COR-L47 (cell line): Measurements from ENCODE around the gene HRH3.
A peak's percentile ranks its signal among the peaks of the same experiment; 100 is the strongest.

Source experiments
- DNase-seq: peaks from one replicate; lab custom pipeline; 2025; lab: John Stamatoyannopoulos, UW

HRH3 gene

DNA sequence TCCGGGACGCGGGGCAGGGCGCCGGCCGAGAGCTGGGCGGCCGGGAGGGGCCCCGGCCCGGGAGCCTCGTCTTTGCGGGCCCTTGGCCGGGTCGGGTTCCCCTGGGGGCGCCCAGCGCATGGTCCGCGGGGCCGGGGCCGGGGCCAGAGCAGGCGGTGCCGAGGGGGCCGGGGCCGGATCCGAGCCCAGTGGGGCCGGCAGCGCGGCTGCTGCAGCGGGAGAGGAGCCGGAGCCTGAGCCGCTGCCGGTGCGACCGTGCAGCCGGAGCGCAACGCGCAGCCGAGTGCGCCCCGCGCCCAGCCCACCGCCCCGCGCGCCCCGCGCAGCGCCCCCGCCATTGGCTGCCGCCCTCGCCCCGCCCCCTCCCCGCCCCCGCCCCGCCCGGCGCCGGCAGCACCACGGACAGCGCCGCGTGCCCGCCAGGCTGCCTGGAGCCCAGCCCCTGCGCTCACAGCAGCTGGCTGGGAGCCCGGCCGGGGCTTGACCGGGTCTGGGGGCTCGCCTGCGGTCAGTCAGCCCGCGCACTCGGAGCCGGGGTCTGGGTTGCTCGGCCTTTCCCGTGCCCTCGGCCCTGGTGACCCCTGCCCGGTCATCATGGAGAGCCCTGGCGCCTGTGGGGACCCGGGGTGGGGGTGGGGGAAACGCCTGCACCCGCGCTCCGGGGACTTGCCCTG, at the start of gene HRH3:
Gene HRH3 (minus strand): TSS at position 287 of the 674 bp plus-strand sequence. CDS start 308 bp downstream, outside the sequence.
- DNase-seq = peak; percentile 54

GRCh38 chr20:62269871-62270270, 49.8 kb upstream of the HRH3 start:
- DNase-seq = no peak

DNA sequence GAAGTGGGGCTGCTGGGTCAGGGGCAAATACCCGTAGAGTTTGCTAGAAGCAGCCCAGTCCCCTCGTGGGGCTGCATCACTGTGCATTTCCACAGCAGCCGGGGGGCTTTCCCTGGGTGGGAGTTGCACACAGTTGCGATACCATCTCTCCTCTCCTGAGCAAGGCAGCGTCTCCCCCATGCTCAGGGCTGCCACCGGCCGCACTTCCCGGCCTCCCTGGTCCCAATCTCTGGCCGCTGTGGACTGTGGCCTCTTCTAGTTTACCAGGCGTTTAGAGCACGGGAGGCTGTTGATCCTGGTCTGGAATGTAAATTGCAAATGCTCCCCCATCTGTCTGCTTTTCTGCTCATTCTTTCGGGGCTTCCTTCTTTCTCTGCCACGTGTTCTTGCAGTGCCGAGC, 49.3 kb upstream of the HRH3 start:
- DNase-seq = no peak

DNA sequence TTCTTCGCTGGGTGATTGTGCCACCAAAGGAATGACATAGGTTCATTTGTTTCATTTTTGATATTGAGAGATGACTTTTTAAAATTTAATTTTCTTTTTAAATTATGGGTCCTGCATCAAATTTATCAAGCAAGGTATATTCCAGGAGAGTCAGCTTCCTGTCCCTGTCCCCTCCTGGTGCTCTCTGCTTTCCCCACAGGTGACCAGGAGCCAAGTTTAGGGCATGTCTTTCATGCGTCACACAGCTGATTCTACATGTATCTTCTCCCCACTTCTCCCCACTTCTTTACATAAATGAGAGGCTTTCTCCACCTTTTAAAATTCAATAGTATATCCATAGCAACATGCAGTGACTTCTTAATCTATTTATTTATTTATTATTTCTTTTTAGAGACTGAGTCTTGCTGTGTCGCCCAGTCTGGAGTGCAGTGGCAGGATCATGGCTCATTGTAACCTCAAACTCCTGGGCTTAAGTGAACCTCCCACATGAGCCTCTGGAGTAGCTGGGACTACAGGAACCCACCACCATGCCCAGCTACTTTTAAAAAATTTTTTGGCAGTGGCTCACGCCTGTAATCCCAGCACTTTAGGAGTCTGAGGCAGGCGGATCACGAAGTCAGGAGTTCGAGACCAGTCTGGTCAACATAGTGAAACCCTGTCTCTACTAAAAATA, 48.3 kb upstream of the HRH3 start:
- no peak for DNase-seq

- no peak for DNase-seq
These were observed 47.5 kb upstream of the HRH3 start for GRCh38 chr20:62267543-62267942.

DNA sequence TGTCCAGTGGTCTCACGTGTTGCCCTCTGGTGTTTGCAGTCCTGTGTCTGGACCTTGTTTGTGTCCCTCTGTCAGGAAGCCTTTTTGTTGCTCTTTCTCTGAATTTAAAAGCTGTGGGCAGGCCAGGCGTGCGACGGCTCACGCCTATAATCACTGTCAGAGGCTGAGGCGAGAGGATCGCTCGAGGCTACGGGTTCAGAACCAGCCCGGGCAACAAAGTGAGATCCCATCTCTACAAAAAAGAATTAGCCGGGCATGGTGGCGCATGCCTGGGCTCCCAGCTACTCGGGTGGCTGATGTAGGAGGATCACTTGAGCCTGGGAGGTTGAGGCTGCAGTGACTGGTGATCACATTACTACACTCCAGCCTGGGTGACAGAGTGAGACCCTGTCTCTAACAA, 46.8 kb upstream of the HRH3 start:
- no peak for DNase-seq

DNA sequence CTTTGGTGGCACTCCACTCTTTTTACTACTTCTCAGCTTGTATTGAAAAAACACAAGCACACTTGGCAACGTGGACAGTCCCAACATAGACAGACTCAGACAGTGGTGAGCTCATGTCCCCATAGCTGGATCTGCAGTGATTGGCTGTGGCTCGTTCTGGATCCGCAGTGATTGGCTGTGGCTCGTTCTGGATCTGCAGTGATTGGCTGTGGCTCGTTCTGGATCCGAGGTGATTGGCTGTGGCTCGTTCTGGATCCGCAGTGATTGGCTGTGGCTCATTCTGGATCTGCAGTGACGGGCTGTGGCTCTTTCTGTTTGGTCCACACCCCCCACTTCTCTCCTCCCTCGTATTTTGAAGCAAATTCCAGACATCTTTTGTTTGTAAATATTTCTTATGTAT, 46.3 kb upstream of the HRH3 start:
- DNase-seq = no peak

- no peak for DNase-seq
These were observed 45.3 kb upstream of the HRH3 start for GRCh38 chr20:62265365-62265764.

- no peak for DNase-seq
These were observed 43.3 kb upstream of the HRH3 start for GRCh38 chr20:62263396-62263795.

DNA sequence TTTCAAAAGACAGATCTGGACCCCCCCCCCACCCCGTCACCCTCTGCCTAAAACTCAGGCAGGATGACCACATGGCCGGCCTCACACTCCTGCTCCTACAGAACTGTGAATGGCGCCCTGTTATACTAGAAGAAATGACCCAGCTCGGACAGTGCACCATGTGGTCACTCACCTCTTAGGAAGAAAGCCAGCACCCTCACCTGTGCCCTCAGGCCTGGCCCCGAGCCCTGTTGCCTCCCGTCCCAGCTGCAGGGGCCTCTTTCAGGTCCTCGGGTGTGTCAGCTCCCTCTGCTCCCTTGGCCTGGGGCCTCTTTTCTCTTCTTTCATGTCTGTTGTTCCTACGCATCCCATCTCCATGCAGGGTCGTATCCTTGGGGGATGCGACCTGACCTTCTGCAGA, 42.0 kb upstream of the HRH3 start:
- DNase-seq = no peak

DNA sequence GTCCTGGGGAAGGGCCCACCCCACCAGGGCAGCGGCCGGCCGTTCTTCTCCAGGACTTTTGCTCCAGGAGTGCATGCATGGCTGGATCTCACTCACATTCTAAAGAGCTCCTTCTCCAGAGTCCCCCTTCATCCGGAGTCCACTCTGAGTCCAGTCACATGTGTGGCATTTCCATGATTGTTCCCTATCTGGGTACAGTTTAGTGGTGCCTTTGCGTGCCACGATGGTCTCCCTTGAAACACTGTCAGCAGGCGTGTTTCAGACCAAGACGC, 39.2 kb upstream of the HRH3 start:
- DNase-seq = no peak

DNA sequence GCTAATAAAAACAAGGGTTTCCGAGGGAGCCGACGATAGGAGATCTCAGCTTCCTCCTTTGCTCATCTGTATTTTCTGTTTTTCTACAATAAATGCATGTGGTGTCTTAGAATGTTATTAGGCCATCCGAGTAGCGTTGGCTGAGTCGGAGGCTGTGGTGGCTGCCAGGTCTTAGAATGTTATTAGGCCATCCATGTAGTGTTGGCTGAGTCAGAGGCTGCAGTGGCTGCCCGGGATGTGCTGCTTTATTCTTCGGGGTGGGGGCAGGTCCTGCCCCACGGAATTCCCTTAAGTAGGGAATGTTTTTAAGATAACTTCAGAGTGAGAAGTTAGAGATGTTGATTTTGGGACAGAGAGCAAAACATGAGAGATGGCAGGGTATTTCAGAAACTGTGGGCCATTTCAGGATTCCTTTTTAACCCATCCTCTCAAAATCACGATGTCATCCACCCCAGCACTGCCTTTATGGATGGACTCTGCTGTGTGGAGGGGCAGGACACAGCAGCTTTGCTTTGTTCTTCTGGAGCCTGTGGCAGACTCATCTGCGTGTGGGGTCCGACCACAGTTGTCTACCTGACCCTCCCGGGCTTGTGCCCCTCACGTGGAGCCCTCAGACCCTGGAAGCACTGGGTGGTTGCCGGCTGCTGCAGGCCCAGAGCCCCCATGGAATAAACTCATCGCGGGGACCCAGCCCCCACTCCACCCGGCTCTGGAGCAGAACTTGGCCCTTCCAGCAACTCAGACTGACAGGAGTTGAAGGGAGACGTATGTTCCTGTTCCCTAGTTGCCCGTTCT, 38.6 kb upstream of the HRH3 start:
- DNase-seq = no peak

DNA sequence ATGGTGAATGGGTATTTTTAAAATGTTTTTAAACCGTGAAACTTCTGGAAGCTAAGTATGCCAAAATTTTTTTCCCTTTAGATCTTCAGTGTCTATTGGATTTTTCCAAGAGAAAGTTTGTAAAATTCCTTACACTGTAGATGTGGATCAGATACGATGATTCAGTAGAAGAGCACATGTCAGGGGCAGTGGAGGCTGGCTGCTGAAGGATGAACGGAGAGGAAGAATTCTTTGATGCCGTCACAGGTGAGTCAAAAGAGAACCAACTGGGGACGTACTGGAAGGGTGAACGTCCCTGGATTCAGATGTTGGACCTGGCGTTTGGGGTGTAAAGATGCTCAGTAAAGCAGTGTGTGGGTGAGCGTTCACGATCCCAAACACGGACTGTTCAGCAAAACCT, 35.9 kb upstream of the HRH3 start:
- DNase-seq = no peak

DNA sequence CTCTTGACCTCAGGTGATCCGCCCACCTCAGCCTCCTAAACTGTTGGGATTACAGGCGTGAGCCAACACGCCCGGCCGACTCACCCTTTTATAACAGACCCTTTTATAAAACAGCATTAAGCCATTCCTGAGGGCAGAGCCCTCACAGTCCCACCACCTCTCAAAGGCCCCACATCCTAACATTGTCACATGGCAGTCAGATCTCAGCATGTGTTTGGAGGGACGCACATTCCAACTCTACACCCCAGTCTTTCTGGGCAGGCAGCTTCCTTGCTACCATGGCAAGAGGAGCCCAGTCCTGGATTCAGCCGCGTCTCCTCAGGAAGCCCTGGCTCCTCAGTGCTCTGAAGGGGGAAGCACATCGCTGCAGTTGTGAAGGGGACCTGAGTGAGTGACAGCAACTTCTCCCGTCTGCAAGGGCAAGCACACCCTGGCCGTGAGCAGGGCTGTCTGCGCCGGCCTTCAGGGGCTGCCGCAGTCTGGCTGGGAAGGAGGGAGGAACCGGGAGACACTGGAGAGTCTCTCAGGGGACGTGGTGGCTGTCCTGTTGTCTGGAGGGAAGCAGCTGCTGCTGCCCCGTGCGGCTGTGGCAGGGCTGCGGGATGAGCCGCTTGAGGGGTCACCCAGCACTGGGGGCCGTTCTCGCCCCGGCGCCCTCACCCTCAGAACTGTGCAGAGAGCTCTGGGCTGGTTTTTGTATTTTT, 34.1 kb upstream of the HRH3 start:
- no peak for DNase-seq

GRCh38 chr20:62253398-62253797, 33.3 kb upstream of the HRH3 start:
- DNase-seq = no peak

- no peak for DNase-seq
These were observed 32.4 kb upstream of the HRH3 start for GRCh38 chr20:62252342-62252966.

DNA sequence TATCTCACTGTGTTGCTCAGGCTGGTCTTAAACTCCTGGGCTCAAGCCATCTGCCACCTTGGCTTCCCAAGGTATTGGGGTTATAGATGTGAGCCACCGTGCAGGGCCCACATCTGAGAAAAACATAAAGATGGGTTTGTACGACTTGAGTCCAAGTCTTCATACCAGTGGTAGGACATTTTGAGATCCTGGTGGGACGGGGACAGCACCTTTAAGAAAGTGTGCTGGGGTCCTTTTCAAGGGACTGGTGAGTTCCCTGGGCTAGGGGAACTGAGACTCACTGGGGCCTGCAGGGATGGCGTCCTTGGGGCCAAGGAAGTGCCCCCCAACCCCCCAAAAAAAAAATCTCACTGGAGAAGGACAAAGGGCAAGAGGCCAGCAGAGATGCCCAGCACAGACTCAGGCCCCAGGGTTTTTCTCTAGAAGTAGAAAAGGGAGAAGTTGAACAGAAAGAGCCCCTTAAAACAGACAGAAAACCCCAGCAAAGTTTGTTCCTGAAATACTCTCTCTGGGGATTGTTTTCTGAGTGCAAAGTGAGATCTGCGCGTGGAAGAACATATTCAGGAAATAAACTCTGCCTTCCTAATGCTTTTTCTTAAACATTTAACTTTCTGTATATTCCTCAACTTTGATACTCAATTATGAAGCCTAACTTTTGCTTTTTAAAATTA, 28.9 kb upstream of the HRH3 start:
- no peak for DNase-seq

DNA sequence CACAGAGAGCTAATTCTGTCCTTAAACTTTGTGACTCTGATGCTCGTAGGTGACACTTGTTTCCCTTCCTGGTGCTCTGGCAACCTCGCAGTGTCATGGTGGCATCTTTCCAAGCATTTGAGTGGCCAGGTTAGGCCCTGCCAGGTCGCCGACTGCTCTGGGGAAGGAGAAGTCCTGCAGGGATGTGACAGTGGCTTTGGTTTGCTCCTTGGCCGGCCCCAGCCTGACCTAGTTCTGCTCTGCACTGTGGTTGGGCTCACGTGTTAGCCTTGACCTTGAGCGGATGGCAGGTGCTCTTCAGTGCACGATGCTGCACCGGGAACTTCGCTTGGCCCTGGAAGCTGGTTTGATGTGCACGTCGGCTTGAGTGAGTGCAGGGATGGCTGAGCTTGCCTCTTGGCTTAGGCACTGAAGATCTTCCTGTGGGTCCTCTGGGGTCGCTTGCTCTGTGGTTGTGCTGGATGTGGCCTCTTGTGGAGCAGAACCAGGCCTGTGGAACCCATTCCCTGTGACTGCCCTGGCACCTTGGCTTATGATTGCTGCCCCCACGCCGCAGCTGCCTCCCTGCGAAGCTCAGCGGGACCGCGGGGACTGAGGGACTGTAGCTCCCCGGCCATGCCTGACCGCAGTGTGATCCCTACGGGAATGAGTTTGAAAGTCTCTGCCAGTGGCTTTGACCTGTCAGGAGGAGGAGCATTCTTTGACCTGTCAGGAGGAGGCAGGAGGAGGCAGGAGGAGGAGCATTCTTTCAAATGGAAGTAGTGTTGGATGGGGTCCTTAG, 27.0 kb upstream of the HRH3 start:
- DNase-seq = no peak

- no peak for DNase-seq
These were observed 26.4 kb upstream of the HRH3 start for GRCh38 chr20:62246431-62246830.

DNA sequence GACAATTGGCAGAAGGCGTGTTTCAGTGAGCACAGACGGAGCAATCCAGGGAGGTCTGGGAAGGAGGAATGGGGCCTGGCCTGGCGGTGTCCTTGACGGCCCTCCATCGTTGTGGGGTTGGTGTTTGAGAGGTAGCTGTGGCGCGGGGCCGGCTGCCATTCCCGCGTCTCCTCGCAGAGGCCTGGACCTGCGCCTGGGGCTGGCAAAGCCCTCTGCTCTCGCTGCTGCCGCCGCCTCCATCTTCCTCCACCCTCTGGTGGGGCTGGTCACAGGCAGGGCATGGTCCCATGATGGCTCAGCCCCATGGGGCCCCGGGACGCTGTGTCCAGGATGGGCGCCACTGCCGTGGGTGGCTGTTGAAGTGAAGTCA, 25.8 kb upstream of the HRH3 start:
- no peak for DNase-seq

DNA sequence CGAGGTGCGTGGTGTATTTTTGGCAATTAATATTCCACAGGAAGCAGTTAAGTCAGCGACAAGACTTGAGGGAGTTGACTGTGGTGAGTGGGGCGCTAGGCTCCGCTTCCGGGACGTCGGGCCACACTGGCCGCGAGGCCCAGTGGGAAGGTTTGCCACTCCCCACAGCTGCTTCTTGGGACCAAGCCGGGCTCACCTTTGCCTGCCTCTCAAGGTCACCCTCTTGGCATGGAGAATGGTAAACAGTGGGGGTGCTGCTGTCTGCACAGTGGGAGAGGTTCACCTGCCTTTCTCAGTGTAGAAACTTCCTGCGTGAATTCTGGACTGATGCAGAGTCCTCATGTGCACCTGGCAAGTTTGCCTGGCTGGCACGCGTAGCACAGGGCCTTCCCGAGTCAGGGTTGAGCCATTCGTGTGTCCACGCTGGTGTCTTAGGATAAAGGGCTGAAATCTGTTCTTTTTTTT, 24.6 kb upstream of the HRH3 start:
- peak; percentile 66 for DNase-seq
